Fibroblast of lung (primary cell): ENCODE data around the gene INTS2.

ENCODE experiments used
- EZH2 ChIP-seq: IDR thresholded peaks from 2 replicates; pipeline ENCODE4 v1.5.1; 2012; ENCODE audit warnings: low read length, control low read depth, mild to moderate bottlenecking; ENCODE audit errors: missing control alignments
- TF ChIP-seq, protein P1 (sequence below), 2 donors: IDR thresholded peaks in 1 of 2; conservative IDR thresholded peaks in 1 of 2; 1 replicate in 1 of 2; 2 replicates in 1 of 2; pipeline ENCODE4 v1.5.1; 2011 to 2012; ENCODE audit warnings: low read length in 2 of 2, control low read depth in 1 of 2, inconsistent platforms in 1 of 2, low read depth in 1 of 2, mild to moderate bottlenecking in 1 of 2

- TF ChIP-seq, protein P1, sequence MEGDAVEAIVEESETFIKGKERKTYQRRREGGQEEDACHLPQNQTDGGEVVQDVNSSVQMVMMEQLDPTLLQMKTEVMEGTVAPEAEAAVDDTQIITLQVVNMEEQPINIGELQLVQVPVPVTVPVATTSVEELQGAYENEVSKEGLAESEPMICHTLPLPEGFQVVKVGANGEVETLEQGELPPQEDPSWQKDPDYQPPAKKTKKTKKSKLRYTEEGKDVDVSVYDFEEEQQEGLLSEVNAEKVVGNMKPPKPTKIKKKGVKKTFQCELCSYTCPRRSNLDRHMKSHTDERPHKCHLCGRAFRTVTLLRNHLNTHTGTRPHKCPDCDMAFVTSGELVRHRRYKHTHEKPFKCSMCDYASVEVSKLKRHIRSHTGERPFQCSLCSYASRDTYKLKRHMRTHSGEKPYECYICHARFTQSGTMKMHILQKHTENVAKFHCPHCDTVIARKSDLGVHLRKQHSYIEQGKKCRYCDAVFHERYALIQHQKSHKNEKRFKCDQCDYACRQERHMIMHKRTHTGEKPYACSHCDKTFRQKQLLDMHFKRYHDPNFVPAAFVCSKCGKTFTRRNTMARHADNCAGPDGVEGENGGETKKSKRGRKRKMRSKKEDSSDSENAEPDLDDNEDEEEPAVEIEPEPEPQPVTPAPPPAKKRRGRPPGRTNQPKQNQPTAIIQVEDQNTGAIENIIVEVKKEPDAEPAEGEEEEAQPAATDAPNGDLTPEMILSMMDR (conservative IDR thresholded peaks at IDR 0.05 in 1 of 2, IDR thresholded peaks at IDR 0.05 in 1 of 2; ENCODE audit: low read depth in 1 of 2, low read length in 2 of 2) = no peak
- no peak for TF ChIP-seq EZH2
These were observed 78.1 kb downstream of the INTS2 start for GRCh38 chr17:61849674-61850073.
